HT-29 (cell line): ENCODE measurements around the gene CHPT1. TPM values are rescaled to one million over a fixed set of nuclear protein-coding genes. Genes with fewer than 3 reads are reported as not detected.
"Not testable (repeated sequence)": the region's sequence is repeated elsewhere in the genome, so short reads cannot be mapped to it uniquely, and the experiment has no call there.

ENCODE experiments used
- DNase-seq: peaks from one replicate; pipeline ENCODE4 v3.0.0-alpha.2; 2015; ENCODE audit warnings: low spot score
- total RNA-seq: library from RNA; depleted of rRNA; stranded (reverse); fragments of >200 nt; shearing (Covaris generic); gene quantifications from 2 replicates; pipeline ENCODE4 v1.2.3, GENCODE V29; 2014; rRNA removed

The CHPT1 gene
- 28.4 and 74.1 TPM in 2 replicates for total RNA-seq

DNA sequence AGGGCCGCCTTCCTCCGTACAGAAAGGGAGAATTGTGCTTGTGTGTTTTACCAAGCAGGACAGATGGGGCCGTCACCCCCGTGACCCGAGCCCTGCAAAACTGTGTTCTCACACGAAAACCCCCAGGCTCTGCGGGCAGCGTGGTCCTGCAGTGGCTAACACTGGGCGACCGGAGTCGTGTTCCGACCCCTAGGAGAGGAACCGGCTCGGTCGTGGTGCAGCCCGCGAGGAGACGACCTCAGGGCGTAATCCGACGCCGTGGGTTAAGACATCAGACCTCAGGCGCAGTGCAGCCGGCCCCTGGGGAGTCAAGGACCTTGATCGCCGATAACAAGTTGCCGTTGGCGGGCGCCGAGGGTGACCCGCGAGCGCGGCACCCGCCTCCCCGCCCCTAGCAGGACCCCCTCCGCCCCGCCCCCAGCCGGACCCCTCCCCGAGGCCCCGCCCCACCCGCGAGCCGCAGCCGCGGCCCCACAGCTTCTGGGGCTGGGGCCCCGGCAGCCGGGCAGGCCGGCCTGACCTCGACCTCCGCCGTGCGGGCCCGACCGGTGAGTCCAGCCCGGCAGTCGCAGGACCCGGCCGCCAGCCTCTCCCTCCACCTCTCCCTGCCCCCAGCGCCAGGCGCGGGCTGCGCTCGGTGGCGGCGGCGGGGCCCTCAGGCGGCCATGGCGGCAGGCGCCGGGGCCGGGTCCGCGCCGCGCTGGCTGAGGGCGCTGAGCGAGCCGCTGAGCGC is at the start of gene CHPT1:
Gene CHPT1, plus strand, starts transcription at position 444 of the 733 bp plus-strand sequence. Its CDS starts 222 bp downstream, at position 666.
- peak; percentile 31 for DNase-seq

DNA sequence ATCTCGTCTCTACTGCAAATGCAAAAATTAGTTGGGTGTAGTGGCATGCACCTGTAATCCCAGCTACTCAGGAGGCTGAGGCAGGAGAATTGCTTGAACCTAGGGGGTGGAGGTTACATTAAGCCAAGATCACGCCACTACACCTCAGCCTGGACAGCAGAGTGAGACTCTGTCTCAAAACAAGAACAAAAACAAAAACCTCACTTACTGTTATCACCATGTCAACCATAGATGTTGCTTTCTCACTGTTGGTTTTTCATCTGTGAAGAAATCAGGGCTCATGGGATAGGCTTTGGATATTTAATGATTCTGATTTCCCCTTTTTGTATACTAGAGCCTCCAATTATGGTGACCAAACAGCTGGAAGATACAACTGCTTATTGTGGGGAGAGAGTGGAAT is 49.7 kb upstream of the CHPT1 start:
- DNase-seq: no peak

DNA sequence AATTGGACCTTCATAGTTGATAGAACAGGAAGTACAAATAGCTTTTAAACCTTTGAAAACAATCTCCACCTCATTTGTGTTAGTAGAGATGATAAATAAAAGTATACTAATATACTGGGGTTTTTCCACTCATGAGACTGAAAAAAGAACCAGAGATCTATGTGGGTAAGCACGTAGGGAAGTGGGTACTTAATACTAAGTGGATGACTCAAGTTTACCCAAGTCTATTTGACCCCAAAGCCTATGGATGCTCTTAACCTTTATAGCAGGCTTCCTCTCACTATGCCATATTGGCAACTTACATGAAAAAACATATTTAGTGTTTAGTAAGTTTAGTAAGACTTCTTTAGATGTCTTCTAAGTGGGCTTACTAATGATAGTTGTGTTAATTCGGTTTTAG is 49.2 kb upstream of the CHPT1 start:
- DNase-seq: no peak

DNA sequence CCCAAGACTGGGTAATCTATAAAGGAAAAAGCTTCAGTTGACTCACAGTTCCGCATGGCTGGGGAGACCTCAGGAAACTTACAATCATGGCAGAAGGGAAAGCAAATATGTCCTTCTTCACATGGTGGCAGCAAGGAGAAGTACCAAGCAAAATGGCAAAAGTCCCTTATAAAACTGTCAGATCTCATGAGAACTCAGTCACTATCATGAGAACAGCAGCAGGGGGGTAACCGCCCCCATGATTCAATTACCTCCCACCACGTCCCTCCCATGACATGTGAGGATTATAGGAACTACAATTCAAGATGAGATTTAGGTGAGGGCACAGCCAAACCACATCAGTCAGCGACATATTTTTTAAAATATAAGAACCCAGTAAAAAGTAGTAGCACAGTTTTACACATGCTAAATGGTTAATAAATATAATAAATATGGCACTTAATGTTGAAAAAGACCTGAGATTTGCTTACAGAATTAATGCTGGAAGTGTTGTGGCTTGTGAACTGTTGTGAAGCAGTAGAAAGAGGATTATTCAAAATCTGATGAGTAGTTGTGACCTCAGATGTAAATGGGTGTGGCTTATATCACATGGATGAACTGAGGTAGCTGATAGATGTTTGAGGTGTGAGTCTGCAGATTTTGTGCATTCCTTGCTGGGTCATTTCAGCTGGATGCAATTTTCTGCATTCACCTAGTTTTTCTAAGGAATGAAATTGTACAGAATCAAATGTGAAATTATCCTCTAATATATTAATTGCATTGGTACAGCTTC is 46.9 kb upstream of the CHPT1 start:
- no peak for DNase-seq

DNA sequence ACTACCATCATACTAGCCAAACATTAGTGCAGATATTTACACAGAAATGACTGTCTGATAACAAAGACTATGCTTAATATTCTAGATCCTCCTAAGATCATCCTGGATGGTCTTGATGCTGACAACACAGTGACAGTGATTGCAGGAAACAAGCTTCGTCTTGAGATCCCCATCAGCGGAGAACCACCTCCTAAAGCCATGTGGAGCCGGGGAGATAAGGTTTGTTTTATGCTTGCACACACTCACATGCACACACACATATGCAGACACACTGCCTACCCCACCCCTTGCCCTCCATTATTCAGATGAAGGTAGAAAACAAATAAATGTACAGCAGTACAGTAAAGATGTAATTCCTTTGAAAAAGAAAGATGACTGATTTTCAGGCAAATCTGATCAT is 44.4 kb upstream of the CHPT1 start:
- DNase-seq: no peak

DNA sequence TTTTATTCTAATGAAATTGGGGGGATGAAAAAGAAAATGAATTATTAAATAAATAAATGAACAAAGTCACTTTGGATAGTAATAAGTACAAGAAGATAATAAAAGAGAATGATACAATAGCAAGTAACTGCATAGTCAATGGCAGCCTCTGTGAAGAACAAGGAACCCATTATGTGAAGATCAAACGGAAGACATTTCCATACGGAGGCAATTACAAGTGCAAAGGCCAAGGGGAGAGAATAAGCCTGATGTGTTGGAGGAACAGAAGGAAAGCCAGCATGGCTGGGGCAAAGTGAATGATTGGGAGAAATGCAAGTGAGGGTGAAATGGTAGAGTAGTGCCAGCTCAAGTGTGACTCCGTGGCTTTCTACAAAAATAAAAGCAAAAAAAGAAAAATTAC is 43.9 kb upstream of the CHPT1 start:
- DNase-seq: no peak

DNA sequence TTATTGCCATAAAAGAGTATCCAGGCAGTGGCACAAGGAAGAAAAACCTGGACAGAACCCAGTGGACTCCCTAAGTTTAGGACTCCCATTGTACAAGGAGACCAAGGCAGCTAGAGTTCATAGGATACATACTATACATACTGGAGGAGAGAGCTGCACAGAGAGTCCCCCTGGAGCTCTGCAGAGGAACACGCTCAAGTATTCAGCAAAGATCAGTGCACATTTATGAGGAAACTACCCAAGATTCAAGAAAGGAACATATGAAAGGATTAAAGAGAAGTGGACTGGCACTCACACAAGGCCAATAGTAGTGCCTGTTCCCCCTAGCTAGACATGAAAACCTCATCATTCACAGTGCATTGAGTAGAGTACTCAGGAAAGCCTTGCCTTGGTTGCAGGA is 43.0 kb upstream of the CHPT1 start:
- no peak for DNase-seq

DNA sequence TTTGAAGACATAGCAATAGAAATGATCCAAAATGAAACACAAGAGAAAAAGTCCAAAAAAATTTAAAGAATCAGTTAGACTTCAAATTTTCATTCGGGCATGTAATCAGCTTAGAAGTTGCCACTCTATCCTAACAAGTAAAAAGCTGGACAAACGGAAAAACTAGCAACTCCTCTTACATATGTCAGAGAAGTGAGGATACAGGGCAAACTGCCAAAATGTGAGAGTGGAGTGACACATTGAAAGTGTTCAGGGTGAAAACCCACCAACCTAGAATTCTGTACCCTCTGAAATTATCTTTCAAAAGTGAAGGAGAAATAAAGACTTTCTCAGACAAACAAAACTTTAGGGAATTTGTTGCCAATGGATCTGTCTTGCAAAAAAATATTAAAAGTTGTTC is 42.0 kb upstream of the CHPT1 start:
- DNase-seq: no peak

DNA sequence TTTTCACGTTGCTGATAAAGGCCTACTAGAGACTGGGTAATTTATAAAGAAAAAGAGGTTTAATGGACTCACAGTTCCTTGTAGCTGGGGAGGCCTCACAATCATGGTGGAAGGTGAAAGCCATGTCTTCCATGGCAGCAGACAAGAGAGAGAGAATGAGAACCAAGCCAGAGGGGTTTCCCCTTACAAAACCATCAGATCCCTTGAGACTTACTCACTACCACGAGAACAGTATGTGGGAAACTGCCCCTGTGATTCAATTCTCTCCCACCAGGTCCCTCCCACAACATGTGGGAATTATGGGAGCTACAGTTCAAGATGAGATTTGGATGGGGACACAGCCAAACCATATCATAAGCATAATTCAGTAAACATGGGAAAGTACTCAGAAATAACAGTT is 36.8 kb upstream of the CHPT1 start:
- not testable (repeated sequence) for DNase-seq

DNA sequence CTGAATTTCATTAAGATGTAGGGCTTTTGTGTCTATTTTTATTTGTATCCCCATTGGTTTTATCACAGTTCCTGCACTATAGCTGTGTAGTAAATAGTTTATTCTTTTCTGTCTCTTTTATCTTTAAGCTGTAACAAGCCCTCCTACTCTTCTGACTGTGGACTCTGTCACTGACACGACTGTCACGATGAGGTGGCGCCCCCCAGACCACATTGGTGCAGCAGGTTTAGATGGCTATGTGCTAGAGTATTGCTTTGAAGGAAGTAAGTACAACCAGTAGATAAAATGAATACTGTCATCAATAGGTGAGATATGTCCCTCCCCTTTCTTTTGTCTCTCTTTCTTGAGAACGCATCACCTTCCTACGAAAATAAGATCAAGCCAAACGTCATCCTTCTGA is 34.1 kb upstream of the CHPT1 start:
- DNase-seq: no peak

DNA sequence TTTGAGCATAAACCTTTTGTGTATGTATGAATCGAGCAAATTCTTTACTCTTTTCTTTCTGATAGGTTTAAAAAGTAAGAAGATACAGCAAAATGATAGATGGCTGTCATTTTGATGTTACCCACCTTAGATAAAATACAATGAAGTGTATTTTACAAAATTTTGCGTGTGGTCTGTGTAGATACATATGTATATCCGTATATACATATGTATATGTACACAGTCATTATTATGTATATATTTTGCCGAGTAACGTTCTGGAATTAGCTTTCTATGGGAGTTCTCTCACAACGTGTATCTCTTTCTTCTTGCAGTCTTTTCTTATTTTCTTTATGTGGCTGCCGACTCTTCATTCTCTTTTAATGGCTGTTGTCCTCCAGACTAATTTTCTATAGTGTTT is 32.4 kb upstream of the CHPT1 start:
- no peak for DNase-seq

DNA sequence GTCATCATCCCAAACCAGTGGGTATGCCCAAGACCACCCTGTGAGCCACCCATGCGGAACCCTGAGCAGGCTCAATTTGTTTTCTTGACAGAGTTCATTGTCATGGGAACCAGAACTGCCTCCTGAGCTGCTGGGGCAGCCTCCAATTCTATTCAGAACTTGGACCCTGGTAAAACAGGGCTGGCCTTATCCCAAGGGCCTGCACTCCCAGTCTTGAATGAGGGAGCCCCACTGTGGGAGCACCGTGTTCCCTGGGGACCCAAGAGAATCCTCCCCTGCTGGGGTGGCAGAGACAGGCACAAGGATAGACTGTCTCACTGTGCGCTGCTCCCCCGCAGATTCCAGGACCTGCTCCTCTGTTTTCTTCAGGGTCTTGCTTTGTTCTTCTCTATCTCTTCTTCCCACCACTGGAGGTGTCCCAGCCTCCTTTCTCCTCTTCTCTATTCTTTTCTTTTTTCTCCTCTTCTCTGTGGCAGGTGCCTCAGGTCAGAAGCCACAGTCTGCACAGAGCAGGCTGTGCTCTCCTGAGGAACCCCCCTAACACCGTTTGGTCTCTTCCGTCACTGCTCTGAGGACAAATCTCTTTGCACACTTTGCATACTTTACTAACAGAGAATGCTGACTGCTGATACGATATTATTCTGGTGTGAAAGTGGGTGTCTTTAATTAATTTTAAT is 31.2 kb upstream of the CHPT1 start:
- no peak for DNase-seq

DNA sequence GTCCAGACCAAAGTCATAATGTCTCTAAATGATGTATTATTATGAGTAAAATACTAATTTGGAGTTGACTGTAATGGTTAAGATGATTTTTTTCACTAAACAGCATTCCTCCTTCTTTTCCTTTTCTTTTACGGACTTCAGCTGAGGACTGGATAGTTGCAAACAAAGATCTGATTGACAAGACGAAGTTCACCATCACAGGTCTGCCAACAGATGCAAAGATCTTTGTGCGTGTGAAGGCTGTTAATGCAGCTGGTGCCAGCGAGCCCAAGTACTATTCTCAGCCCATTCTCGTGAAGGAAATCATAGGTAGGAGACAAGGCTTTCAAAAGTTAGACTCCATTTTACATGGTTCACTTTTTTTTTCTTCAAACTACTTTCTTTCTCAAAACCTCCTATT is 29.8 kb upstream of the CHPT1 start:
- DNase-seq: no peak

DNA sequence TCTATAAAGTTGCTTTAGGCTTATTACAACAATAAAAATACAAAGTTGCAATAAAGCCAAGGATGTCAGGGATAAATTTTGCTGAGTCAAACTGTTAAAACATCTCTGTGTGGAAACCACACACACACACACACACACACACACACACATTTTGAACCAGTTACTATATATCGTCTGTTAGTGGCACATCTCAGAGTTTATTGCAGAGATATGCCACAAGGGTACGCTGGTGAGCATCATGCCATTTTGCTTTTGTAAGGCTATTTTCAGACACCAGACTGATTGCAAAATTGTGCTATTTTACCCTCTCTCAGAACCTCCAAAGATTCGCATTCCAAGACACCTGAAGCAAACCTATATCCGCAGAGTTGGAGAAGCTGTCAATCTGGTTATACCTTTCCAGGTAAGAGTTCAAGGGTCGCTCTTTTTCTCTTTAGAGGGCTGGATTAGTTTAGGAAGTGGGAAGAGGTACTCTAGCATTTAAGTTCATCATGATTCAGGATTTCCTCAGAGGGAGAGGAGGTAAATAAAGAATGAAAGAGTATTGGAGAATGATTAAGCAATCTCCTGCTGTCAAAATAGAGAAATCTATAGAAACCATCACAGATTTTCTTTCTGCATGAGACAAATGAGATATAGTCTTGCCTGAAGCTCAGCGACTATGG is 27.3 kb upstream of the CHPT1 start:
- DNase-seq: peak; percentile 61

DNA sequence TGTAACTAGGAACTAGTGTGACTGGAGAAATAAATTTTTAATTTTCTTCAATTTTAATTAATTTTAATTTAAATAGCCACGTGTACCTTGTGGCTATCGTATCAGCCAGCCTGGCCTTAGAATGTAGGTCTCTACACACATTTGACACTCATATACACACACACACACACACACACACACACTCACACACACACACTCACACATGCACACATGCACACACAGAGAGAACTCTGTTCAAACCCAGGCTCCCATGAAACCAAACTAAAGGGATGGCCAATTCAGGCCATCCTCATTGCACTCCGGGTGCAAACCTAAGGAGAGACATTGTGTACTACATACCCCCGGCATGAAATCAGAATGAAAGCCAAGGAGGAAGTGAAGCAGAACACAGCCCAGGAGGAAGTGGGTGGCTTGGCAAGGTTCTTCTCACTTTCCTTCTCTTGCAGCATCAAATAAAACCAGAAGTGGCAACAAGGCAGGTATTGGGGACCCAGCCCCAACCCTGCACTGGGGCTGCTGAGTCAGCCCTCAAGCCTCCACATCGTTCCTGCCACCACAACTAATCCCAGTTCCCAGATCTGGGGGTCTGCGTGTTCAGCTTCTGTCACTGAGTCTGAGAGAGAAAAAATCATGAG is 26.2 kb upstream of the CHPT1 start:
- no peak for DNase-seq

DNA sequence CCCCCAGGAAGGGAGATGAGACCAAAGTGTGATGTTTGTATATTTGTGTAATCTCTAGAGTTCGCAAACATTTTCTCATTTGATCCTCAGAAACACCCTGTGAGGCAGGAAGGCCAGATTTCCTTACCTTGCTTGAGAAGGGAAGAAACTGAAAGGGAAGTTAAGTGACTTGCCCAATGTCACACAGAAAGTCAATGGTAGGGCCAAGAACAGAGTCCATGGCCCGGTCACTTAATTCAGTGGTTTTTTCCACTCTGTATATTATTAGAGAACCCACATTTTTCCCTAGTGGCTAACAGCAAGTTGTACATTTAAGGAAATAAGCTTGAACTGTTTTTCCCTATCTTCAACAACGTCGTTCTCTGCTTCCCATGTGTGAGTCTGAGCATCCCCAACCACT is 25.6 kb upstream of the CHPT1 start:
- DNase-seq: no peak

DNA sequence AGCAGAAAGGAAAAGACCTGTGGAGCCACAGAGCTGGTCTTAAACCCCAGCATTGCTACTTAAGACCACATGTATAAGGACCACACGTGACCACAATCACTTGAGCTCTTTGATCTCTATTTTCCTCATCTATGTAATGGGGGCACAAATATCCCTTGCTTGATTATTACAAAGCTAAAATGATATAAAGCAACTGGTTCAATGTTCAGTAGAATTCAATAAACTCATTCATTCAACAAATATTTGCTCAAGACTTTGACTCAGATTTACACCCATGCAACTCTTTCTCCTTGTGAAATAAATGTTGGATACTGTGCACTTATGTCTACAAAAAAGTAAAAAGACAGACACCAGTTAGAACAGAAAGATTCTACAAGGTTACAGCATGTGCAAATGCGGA is 21.9 kb upstream of the CHPT1 start:
- no peak for DNase-seq

DNA sequence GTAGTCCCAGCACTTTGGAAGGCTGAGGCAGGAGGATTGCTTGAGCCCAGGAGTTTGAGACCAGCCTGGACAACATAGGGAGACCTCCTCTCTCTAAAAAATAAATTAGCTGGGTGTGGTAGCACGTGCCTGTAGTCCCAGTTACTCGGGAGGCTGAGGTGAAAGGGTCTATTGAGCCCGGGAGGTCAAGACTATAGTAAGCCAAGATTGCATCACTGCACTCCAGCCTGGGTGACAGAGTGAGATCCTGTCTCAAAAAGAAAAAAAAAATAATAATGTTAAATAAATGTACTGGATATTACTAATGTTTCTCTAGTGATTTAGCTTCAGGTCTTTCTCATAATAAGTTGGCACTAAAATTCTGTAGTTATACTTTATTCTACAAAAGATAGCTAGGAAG is 20.9 kb upstream of the CHPT1 start:
- DNase-seq: not testable (repeated sequence)

DNA sequence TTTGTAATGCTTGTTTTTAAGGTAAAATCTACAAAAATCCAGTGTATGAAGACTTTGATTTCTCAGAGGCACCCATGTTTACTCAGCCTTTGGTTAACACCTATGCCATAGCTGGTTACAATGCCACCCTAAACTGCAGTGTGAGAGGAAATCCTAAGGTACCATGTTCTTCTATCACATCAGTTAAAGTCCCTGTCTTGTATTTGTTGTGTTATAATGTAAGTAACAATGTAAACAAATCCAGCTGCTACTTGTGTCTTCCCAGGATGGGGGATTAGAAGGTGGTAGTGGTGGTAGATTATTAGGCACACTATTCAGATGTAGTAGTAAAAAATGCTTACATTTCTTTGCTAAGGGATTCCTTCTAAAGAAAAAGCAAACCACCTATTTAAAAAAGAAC is 19.4 kb upstream of the CHPT1 start:
- no peak for DNase-seq

DNA sequence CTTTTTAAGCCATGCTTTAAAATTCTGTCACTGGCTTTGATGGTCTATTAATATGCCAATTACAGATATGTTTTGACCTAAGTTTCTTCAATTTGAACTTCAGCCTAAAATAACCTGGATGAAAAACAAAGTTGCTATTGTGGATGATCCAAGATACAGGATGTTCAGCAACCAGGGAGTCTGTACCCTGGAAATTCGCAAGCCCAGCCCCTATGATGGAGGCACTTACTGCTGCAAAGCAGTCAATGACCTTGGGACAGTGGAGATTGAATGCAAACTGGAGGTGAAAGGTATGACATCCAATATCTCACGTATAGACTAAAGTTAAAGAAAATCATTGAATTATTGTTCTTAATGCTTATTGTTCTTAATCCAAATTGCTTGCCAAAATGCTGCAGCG is 17.2 kb upstream of the CHPT1 start:
- no peak for DNase-seq

DNA sequence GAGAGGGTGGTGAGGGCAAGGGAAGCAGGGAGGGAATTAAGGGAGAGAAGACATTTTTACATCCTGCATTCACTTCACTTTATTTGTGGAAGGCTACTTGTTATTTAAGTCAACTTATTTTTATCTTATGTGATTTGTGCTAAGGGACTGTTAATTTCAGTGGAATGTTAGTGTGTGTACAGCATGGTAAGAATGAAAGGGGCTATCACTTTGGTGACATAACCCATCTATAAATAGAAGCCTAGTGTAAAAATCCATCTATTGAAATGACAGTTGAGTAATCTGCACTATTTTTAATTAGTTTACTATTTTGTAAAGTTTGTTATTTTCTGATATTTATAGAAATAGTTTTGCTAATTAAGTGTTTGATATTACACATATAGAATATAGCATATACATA is 16.8 kb upstream of the CHPT1 start:
- no peak for DNase-seq

DNA sequence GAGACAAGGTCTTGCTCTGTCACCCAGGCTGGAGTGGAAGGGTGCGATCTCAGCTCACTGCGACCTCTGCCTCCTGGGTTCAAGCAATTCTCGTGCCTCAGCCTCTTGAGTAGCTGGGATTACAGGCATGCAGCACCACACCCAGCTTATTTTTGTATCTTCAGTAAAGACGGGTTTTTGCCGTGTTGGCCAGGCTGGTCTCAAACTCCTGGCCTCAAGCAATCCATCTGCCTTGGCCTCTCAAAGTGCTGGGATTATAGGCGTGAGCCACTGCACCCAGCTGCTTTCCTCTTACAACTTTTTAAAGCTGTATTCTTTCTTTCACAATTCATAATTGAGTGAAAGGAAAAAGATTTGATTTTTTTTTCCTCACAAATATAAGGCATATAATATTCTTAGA is 15.8 kb upstream of the CHPT1 start:
- DNase-seq: not testable (repeated sequence)
